Kidney (tissue), 14 donors: ENCODE results near the gene DDX54. TPM values are rescaled to one million over a fixed set of nuclear protein-coding genes. Genes with fewer than 3 reads are reported as not detected.

Experiments
- DNase-seq, 5 donors: peaks; one replicate each; pipeline ENCODE4 v3.0.0-alpha.2; 2013 to 2020
- FAIRE-seq: peaks from 2 replicates; lab custom pipeline; 2012; peaks lifted over from hg19 to GRCh38; lab: Jason Lieb, UNC
- H3K27ac ChIP-seq, 2 donors: one replicate each; pipeline ENCODE4 v1.7.0; 2013; ENCODE audit warnings: low read depth in 2 of 2, low read length in 2 of 2, inconsistent platforms in 1 of 2
- H3K27me3 ChIP-seq: one replicate; pipeline ENCODE4 v1.7.1; 2013; ENCODE audit warnings: low read length, inconsistent platforms; ENCODE audit not compliant: control insufficient read depth, insufficient read depth
- H3K36me3 ChIP-seq, 3 donors: one replicate each; pipeline versions ENCODE4 v1.7.0 to v1.7.1; 2013; ENCODE audit warnings: low read length in 3 of 3, control low read depth in 1 of 3, inconsistent platforms in 1 of 3; ENCODE audit not compliant: insufficient read depth in 3 of 3, control insufficient read depth in 2 of 3
- H3K4me1 ChIP-seq, 3 donors: one replicate each; pipeline versions ENCODE4 v1.7.0 to v1.7.1; 2013; ENCODE audit warnings: low read length in 3 of 3, inconsistent platforms in 1 of 3, low read depth in 1 of 3; ENCODE audit not compliant: control insufficient read depth in 2 of 3, insufficient read depth in 2 of 3
- H3K4me3 ChIP-seq, 3 donors: one replicate each; pipeline versions ENCODE4 v1.7.0 to v1.8.1; 2013; ENCODE audit warnings: low read length in 3 of 3, control low read depth in 1 of 3, inconsistent platforms in 1 of 3
- H3K9ac ChIP-seq, 3 donors: one replicate each; pipeline versions ENCODE4 v1.7.0 to v1.7.1; 2013; ENCODE audit warnings: low read length in 3 of 3, control low read depth in 1 of 3, inconsistent platforms in 1 of 3
- H3K9me3 ChIP-seq, 3 donors: one replicate each; pipeline versions ENCODE4 v1.7.0 to v1.7.1; 2013; ENCODE audit warnings: low read length in 3 of 3, control low read depth in 1 of 3, inconsistent platforms in 1 of 3; ENCODE audit not compliant: control insufficient read depth in 2 of 3, insufficient read depth in 1 of 3
- intact Hi-C: fragments of 100-400 bp; cut with DNase I; formaldehyde crosslinking; loops from one replicate; pipeline ENCODE4 v1.11.1; 2022
- polyA plus RNA-seq: library from polyadenylated mRNA; stranded (reverse); fragments of 350-450 nt; fragmentation: Illumina TruSeq; extraction: RNeasy Lipid Tissue Mini Kit (QIAGEN cat#74804); gene quantifications from one replicate; pipeline ENCODE4 v1.2.3, GENCODE V29; 2014; ENCODE audit warnings: low read depth, low replicate concordance; ENCODE audit not compliant: insufficient read depth
- total RNA-seq: library from RNA; stranded (reverse); fragmentation: NEBNext Ultra II Directional; extraction: Animal tissue kit (Norgen Biotek cat#: 25700); gene quantifications from one replicate; pipeline ENCODE4 v1.2.1, GENCODE V29; 2021
- TF ChIP-seq, protein P1 (sequence below): IDR thresholded peaks from 3 replicates; pipeline ENCODE4 v1.5.1; 2012; ENCODE audit warnings: mild to moderate bottlenecking, moderate library complexity, borderline replicate concordance; ENCODE audit not compliant: insufficient read depth; ENCODE audit errors: extremely low read depth
- donor health status: control.
- donor health status: control.
- donor health status: control.
- donor health status: control.
- donor health status: control.
- donor health status: DM: yes; HTN: yes; CAD: no.
- donor health status: Normal renal cell carcinoma (clear cell type).

The DDX54 gene
- total and polyA plus RNA-seq, 2 donors from 2014 or later = 55.4 to 62.0 TPM

DNA sequence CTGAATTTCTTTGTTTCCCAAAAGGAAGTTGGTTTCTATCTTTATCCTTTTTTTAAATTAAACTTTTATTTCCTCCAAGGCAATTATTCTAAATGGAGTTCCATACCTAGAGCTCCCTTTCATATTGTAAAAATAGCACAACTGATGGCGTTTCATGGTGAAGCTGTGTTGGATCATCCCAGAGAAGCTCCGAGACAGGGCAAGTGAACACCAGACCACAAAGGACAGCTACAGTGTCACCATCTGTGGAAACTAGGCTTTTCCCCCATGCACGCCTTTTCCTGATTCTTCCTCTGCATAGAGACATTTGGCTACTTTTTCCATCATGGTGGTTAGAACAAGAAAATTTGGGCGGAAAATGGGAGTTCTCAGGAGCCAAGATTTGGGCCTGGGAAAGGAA lies 48.7 kb upstream of the DDX54 start:
- FAIRE-seq = no peak
- Histone ChIP-seq H3K27me3 (no peaks in the 10 kb centered on the region), H3K4me1 (peaks cover 0 to 55% (median 48%) of the 10 kb centered on the region in 3 donors), H3K4me3 (no peak overlapping the region), H3K27ac (peak overlapping the region; percentile 29 to 65), H3K36me3 (peaks cover 0 to 63% (median 26%) of the 10 kb centered on the region in 3 donors), H3K9ac (no peak overlapping the region), H3K9me3 (no peaks in the 10 kb centered on the region)
- peak in 1 of 5 donors; percentile 2 for DNase-seq
- TF ChIP-seq, protein P1, sequence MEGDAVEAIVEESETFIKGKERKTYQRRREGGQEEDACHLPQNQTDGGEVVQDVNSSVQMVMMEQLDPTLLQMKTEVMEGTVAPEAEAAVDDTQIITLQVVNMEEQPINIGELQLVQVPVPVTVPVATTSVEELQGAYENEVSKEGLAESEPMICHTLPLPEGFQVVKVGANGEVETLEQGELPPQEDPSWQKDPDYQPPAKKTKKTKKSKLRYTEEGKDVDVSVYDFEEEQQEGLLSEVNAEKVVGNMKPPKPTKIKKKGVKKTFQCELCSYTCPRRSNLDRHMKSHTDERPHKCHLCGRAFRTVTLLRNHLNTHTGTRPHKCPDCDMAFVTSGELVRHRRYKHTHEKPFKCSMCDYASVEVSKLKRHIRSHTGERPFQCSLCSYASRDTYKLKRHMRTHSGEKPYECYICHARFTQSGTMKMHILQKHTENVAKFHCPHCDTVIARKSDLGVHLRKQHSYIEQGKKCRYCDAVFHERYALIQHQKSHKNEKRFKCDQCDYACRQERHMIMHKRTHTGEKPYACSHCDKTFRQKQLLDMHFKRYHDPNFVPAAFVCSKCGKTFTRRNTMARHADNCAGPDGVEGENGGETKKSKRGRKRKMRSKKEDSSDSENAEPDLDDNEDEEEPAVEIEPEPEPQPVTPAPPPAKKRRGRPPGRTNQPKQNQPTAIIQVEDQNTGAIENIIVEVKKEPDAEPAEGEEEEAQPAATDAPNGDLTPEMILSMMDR = no peak
- intact Hi-C loops = no loop called here

DNA sequence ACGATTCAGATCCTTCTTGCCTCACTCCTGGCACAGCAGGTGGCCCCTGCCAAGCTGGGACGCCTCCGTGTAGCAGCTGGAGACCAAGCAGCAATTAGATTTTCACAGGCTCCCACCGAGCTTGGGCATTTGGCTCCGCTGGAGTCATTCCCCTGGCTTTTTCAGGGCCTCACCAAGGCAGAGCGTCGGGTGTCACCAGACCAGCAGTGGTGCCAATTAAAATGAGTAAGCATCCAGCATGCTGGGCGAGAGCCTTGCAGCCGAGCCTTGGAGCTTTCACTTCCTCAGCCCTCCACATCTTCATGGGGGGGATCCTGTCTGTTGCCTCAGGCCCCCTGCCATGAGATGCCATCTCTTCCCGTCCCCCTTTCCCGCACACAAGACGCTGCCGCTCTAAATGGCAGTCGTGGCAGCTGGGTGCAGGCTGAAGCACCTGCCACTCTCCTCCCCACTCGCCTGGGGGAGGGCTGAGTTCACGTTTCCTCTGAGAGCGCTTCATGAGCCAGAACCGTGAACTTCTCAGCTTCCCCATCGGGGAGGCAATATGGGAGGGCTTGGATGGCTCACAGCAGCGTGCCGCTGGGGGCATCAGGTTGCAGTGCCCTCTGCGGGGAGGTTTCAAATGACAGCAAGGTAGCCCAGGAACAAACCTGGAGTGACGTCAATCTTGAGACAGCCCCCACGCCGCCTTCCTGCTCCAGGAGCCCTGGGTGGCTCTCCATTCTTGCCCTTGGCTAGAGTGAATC lies 47.7 kb upstream of the DDX54 start:
- intact Hi-C loops = no loop called here
- Histone ChIP-seq H3K9me3 (no peaks in the 10 kb centered on the region), H3K9ac (peak overlapping the region in 1 of 3 donors; percentile 1), H3K36me3 (peaks cover 0 to 71% (median 27%) of the 10 kb centered on the region in 3 donors), H3K4me3 (no peak overlapping the region), H3K27ac (peak overlapping the region; percentile 45 to 71), H3K4me1 (peaks cover 0 to 54% (median 48%) of the 10 kb centered on the region in 3 donors), H3K27me3 (no peaks in the 10 kb centered on the region)
- TF ChIP-seq, protein P1 = no peak
- DNase-seq (peak; percentile 73 to 97 (median 95)), FAIRE-seq (no peak)

DNA sequence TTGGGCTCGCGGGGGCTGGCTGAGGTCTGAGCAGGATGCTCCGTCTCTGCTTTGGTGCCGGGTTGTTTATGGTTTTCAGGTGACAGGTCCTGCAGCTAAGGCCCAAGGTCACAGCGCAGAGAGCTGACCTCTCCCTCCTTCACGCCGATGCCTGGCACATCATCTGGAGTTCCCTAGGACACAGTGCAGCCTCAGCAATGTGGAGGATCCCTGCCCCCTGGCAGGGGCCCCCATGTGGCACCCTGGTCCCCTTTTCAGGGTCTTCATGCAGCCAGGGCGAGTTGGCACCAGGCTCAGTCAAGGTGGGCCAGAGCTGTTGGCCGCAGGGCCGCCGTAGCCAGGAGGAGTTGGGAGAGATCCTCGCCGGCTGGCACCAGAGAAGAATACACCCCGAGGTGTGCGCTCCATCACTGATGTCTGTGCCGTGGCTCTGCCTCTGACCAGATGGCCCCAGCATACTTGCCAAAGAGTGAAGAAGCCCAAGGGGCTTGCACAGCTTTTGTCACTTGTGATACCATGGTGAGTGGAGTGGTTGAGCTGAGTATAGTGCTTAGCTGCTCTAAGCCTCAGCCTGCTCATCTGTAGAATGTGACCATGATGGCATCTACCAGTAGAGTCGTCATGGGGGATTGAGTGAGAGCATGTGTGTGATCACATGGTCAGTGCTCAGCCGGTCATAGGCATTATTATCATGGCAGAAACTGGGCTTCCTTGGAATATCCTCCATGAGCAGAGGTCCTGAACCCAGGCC lies 47.0 kb upstream of the DDX54 start:
- Histone ChIP-seq H3K27me3 (no peaks in the 10 kb centered on the region), H3K27ac (peak overlapping the region; percentile 60 to 71), H3K36me3 (peaks cover 0 to 79% (median 28%) of the 10 kb centered on the region in 3 donors), H3K9me3 (no peaks in the 10 kb centered on the region), H3K4me3 (no peak overlapping the region), H3K9ac (peak overlapping the region in 2 of 3 donors; percentile 19 to 27), H3K4me1 (peaks cover 0 to 51% (median 50%) of the 10 kb centered on the region in 3 donors)
- TF ChIP-seq, protein P1 = no peak
- intact Hi-C loops = no loop called here
- FAIRE-seq (no peak), DNase-seq (peak in 2 of 5 donors; percentile 52 to 72)
